GM18870 (cell line): ENCODE measurements around the gene DESI1.
"Not testable (repeated sequence)": the region's sequence is repeated elsewhere in the genome, so short reads cannot be mapped to it uniquely, and the experiment has no call there.

Source experiments
- ATAC-seq: cut with Tn5 transposase; IDR thresholded peaks from one replicate; pipeline ENCODE4 v1.9.1; 2021; ENCODE audit warnings: moderate library complexity; ENCODE audit not compliant: unreplicated experiment

Gene DESI1

GRCh38 chr22:41636467-41636866, 15.6 kb upstream of the DESI1 start:
- no peak for ATAC-seq

DNA sequence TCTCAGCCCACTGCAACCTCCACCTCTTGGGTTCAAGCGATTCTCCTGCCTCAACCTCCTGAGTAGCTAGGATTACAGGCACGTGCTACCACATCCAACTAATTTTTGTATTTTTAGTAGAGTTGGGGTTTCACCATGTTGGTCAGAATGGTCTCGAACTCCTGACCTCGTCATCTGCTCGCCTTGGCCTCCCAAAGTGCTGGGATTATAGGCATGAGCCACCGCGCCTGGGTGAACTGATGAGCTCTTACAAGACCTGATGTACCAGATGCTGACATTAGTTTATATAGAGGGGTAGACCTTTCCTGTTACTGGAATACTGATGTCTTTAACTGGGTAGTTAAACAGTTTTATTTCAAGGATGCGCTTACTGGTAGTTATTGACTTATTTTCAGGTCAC, 13.8 kb upstream of the DESI1 start:
- not testable (repeated sequence) for ATAC-seq

DNA sequence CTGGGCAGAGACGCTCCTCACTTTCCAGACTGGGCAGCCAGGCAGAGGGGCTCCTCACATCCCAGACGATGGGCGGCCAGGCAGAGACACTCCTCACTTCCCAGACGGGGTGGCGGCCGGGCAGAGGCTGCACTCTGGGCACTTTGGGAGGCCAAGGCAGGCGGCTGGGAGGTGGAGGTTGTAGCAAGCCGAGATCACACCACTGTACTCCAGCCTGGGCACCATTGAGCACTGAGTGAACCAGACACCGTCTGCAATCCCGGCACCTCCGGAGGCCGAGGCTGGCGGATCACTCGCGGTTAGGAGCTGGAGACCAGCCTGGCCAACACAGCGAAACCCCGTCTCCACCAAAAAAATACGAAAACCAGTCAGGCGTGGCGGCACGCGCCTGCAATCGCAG, 10.8 kb upstream of the DESI1 start:
- ATAC-seq = not testable (repeated sequence)

GRCh38 chr22:41631115-41631514, 10.3 kb upstream of the DESI1 start:
- not testable (repeated sequence) for ATAC-seq

GRCh38 chr22:41625577-41625976, 4.7 kb upstream of the DESI1 start:
- no peak for ATAC-seq

DNA sequence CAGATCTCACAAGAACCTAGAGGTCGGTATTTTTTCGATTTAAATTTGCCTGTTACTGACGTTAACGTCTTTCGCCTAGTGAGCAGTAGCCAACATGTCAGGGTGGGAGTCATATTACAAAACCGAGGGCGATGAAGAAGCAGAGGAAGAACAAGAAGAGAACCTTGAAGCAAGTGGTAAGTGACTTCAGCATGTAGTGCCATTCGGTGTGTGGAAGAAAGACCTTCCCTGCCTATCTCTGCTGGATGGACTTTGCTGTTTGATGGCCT, 1.0 kb upstream of the DESI1 start:
- no peak for ATAC-seq

GRCh38 chr22:41621099-41621910, 462 bp upstream of the DESI1 start, which contains the start of gene XRCC6:
Gene XRCC6 (plus strand): TSS chr22:41621295. CDS start chr22:41622005, 710 bp downstream.
- ATAC-seq = peak; percentile 62

GRCh38 chr22:41619979-41620588, 759 bp downstream of the DESI1 start:
- ATAC-seq = no peak

GRCh38 chr22:41613456-41613855, 7.4 kb downstream of the DESI1 start:
- no peak for ATAC-seq

DNA sequence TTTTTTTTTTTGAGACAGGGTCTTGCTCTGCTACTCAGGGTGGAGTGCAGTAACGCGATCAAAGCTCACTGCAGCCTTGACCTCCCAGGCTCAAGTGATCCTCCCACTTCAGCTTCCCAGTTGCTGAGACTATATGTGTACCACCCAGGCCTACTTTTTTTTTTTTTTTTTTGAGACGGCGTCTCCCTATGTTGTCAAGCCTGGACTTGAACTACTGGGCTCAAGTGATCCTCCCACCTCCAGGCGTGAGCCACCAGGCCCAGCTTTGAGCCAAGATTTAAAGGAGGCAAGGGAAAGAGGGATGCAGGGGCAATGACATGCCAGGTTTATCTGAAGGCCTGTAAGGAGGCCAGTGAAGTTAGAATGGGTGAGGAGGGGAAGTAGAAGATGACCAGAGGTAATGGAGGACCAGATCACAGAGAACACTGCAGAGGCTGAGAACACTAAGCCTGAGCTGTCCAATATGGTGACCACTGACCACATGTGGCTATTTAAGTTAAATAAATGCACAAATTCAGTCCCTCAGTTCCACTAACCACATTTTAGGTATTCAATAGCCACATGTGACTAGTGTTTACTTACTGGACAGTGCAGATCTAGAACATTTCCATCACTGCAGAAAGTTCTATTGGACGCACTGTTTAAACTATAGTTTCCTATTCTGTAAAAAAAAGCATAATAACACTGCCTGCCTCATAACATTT, 8.1 kb downstream of the DESI1 start:
- no peak for ATAC-seq

DNA sequence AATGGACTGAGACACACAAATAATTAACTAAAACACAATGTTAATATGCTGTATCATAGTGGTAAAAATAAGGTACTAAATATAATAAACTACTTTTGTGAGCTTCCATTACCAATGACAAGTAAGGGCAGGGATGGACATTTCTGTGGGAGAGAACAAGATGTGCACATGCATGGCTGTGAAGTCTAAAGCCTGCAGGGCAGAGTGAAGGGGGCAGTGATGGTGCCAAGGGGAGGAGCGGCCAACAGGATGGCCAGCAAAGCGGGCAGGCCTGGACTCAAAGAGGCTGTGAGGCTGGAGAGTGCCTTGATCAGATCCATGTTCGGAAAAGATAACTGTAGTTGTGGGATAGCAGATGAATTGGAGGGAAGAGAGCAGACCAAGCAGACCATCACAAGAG, 12.5 kb downstream of the DESI1 start:
- no peak for ATAC-seq

GRCh38 chr22:41603873-41604332, 16.9 kb downstream of the DESI1 start:
- ATAC-seq = peak; percentile 69

DNA sequence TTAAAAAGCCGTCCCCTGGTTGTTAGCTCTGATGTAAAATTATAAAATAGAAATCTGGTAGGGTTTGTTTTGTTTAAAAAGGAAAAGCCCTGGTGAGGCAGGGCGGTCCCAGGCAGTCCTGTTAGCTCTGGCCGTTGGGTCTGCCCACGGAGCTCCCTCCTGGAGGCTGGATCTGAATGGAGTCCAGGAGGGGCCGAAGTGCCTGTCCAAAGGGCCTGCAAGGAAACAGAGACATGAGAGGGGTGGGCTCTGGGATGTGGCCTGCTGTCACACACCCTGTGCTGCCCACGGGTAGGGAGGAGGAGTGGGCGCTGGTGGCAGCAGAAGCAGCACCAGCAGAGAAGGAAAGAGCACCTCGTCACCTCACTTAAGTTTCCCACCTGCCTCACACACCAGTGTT, 19.9 kb downstream of the DESI1 start:
- ATAC-seq = no peak

DNA sequence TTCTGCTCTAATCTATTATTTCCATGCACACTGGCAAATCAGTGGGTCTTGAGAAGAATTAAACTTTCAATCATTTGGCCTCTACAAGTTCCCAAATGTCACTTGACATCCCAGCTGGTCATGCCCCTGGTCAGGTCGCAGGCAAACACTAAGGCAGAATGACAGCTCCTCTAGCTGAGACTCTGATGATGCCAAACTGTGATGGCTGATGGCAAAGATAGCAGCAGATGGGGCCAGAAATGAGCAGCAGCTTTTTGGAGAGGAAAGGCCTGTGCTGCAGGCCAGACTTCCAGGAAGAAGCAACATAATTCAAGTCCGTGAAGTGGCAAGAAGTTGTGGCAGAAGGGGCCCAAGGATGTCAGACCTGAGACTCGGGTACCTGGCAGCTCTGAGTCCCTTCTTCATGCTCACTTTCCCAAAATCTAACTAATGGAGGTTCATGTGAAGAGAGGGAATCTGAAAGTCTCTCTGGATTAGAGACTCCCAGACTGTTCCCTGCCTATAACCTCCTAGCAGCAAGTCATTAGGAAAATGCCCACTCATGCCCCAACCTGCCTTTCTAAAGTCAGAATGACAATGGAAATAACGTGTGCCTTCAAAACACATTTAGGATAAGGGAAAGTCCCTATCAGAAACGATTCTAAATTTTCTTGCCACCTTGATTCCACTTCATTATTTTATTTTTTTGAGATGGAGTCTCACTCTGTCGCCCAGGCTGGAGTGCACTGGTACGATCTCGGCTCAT, 21.8 kb downstream of the DESI1 start:
- no peak for ATAC-seq

DNA sequence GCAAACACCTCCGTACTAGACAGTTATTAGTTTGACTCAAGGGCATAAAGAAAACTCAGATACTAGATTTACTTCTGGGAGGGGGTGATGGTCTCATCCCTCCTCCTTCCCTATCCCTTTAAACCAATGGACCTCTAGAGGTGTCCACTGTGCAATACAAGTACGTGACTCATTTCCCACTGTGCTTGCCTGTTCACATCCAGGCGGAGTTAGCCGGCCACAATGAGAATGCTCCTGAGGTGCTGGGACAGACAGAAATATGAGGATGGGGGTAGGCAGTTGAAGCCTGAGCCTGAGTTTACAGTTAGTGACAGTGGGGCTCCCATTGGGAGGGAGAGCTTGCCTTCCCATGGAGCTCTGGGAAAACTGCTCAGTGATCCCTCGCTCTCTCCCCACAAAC, 22.8 kb downstream of the DESI1 start:
- ATAC-seq = no peak

DNA sequence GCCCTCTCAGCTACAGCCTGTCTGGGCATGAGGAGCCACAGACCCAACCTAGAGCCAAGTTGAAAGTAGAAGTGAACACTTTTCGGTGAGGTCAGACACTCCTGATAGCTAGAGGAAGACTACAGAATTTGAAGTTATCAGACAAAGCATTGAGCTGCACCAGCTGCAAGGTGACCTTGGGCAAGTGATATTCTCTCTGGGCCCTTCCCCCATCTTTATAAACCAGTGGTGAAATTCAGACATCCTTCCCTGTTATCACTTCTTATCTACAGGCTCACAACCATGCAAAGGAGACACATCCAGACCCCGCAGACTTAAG, 23.2 kb downstream of the DESI1 start:
- no peak for ATAC-seq

DNA sequence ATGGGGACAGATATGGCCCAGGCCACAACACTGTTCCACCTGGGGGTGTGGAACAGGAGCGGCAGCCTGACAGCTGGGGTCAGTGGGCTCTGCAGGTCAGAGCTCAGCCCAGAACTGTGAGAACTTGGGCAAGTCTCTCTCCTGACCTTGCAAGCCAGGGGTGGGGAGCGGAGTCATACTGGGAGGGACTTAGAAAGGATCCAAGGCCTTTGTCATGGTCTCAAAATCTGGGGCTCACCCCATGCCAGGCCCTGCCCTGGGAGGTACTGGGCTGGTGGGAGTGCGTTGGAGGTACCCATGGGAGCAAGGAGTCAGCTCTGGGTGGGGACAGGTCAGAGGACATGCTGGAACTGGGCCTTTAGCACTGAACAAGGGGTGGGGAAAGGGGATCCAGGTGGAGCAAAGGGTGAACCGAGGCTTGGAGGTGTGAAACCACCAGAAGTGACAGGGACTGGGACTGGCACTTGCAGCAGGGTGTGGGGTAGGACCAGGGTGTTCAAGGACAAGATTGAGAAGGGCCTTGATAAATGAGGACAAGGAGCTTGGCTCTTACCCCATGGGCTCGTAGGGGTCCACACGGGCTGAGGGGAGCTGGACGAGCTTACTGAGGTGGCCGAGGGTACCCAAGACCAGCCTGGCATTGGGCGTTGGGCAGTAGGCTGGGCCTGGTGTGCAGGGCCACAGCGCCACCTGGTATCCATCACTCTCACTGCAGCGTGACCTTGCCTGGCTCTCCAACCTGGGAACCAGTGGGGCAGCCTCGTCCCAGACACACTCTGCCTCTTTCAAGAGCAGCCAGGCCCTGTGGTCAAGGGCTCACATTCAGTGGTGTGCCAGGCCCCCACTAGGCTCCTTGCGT, 23.8 kb downstream of the DESI1 start:
- no peak for ATAC-seq

DNA sequence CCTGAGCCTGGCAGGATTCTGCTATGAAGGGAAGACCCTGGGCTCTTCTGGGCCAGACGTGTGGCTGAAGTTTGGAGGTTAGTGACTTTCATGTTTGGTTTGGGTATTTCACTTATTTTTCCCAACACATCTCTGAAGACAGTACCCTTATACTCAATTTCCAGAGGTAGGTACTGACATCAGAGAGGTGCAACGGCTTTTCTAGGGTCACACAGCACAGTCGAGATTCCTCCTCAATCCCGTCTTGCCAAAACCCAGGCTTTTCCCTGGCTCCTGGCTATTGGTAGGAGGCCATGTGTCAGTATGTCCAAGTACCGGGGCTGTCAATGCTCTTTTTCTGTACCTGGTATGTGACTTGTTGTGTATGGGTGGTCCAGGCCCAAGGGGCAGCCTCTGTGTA, 25.1 kb downstream of the DESI1 start:
- no peak for ATAC-seq

DNA sequence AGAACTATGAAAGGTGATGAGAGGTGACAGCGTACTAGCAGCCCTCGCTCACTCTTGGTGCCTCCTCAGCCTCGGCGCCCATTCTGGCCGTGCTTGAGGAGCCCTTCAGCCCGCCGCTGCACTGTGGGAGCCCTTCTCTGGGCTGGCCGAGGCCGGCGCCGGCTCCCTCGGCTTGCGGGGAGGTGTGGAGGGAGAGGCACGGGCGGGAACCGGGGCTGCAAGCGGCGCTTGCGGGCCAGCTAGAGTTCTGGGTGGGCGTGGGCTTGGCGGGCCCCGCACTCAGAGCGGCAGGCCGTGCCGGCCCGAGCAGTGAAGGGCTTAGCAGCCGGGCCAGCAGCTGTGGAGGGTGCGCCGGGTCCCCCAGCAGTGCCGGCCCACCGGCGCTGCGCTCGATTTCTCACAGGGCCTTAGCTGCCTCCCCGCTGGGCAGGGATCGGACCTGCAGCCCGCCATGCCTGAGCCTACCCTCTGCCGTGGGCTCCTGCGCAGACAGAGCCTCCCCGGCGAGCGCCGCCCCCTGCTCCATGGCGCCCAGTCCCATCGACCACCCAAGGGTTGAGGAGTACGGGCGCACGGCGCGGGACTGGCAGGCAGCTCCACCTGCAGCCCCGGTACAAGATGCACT, 27.4 kb downstream of the DESI1 start:
- ATAC-seq = not testable (repeated sequence)
